ENCODE results near the gene TFF3.

TFF3 gene

GRCh38 chr21:42310411-42311001 lies 4.7 kb downstream of the TFF3 start:
- Histone ChIP-seq H3K9me3 (ENCODE audit: control insufficient read depth, insufficient read depth, low read depth, low read length) (no peaks in the 10 kb centered on the region), H3K27ac (ENCODE audit: extremely low read depth, low read depth, low read length) (no peak overlapping the region), H3K4me3 (ENCODE audit: low read depth, low read length) (no peak overlapping the region), H3K4me1 (ENCODE audit: control insufficient read depth, insufficient read depth, low read length) (no peaks in the 10 kb centered on the region), H3K36me3 (ENCODE audit: control insufficient read depth in 2 of 2, insufficient read depth in 1 of 2, low read length in 2 of 2) (no peaks in the 10 kb centered on the region)
- no peak for TF ChIP-seq KLF7 (tag by site-specific recombination; IDR thresholded peaks at IDR 0.05; ENCODE audit: borderline replicate concordance)
- TF ChIP-seq ZNF670 (tag by site-specific recombination; IDR thresholded peaks at IDR 0.05; ENCODE audit: low read depth) = no peak
- TF ChIP-seq ZNF426 (tag by site-specific recombination; IDR thresholded peaks at IDR 0.05) = no peak
- TF ChIP-seq ZNF629 (tag by site-specific recombination; IDR thresholded peaks at IDR 0.05) = no peak
- no peak for TF ChIP-seq ZXDB (tag by site-specific recombination; IDR thresholded peaks at IDR 0.05)
- no peak for TF ChIP-seq ZNF174 (tag by site-specific recombination; IDR thresholded peaks at IDR 0.05)
- no peak for TF ChIP-seq ZNF76 (tag by site-specific recombination; IDR thresholded peaks at IDR 0.05; ENCODE audit: borderline replicate concordance, low read depth)
- no peak for TF ChIP-seq ZNF366 (tag by site-specific recombination; conservative IDR thresholded peaks at IDR 0.05)
- ChIA-PET POLR2A (no interaction called here), CTCF (interaction anchor here (0.5 to 4.8 kb wide), 40 partner anchors 8 to 1024 kb away, joined by 3 to 35 read pairs (median 4); partner anchors contain the start of gene TFF1)

GRCh38 chr21:42309753-42310213 lies 5.4 kb downstream of the TFF3 start:
- Histone ChIP-seq H3K4me1 (ENCODE audit: control insufficient read depth, insufficient read depth, low read length) (no peaks in the 10 kb centered on the region), H3K9me3 (ENCODE audit: control insufficient read depth, insufficient read depth, low read depth, low read length) (no peaks in the 10 kb centered on the region), H3K36me3 (ENCODE audit: control insufficient read depth in 2 of 2, insufficient read depth in 1 of 2, low read length in 2 of 2) (no peaks in the 10 kb centered on the region), H3K4me3 (ENCODE audit: low read depth, low read length) (no peak overlapping the region), H3K27ac (ENCODE audit: extremely low read depth, low read depth, low read length) (no peak overlapping the region)
- TF ChIP-seq ZNF654 (tag by site-specific recombination; IDR thresholded peaks at IDR 0.05; ENCODE audit: low read depth) (peak; percentile 71), ZNF2 (tag by site-specific recombination; IDR thresholded peaks at IDR 0.05) (peak; percentile 37; the same call in 1 of the 2 replicates), PATZ1 (tag by site-specific recombination; IDR thresholded peaks at IDR 0.05) (peak; percentile 85), CTCF (tag by site-specific recombination; IDR thresholded peaks at IDR 0.05) (peak; percentile 60), ZNF248 (tag by site-specific recombination; IDR thresholded peaks at IDR 0.05) (no peak), ZBTB49 (tag by site-specific recombination; IDR thresholded peaks at IDR 0.05; ENCODE audit: low read depth) (no peak), ZSCAN30 (tag by site-specific recombination; IDR thresholded peaks at IDR 0.05) (no peak), ZNF777 (tag by site-specific recombination; IDR thresholded peaks at IDR 0.05; ENCODE audit: borderline replicate concordance) (peak; percentile 65; the same call in 1 of the 2 replicates), ZNF600 (tag by site-specific recombination; IDR thresholded peaks at IDR 0.05) (peak; percentile 65), ZNF354C (tag by site-specific recombination; IDR thresholded peaks at IDR 0.05; ENCODE audit: borderline replicate concordance, low read depth) (no peak), HOXD13 (CRISPR knock-in tag; IDR thresholded peaks at IDR 0.05; ENCODE audit: borderline replicate concordance) (no peak), TSHZ1 (tag by site-specific recombination; IDR thresholded peaks at IDR 0.05; ENCODE audit: borderline replicate concordance) (no peak)
- ChIA-PET CTCF (interaction anchor here (0.5 to 4.8 kb wide), 48 partner anchors 8 to 459 kb away, joined by 3 to 35 read pairs (median 4); partner anchors contain the start of gene TFF1), POLR2A (interaction anchor here (0.7 kb wide), 3 partner anchors 9 to 120 kb away, joined by 3 to 6 read pairs (median 6); no protein-coding TSS in a partner anchor)
